ENCODE data around the gene PAX5.

PAX5 gene

GRCh38 chr9:36924071-36924470 lies 110.0 kb downstream of the PAX5 start:
- no peaks in the 10 kb centered on the region for H4K20me1 ChIP-seq (ENCODE audit: insufficient read depth, low read length)
- no peak overlapping the region for H3K4me2 ChIP-seq (ENCODE audit: insufficient read depth, low read length)
- no peak overlapping the region for H3K4me3 ChIP-seq (ENCODE audit: low read depth in 1 of 2, low read length in 2 of 2)
- H2AFZ ChIP-seq (ENCODE audit: low read depth, low read length), result no peak overlapping the region
- ATAC-seq (ENCODE audit: insufficient read depth, low read depth), result no peak
- no peaks in the 10 kb centered on the region for H3K36me3 ChIP-seq (ENCODE audit: insufficient read depth, low read length)
- H3K27ac ChIP-seq (ENCODE audit: low read length), result no peak overlapping the region
- no peaks in the 10 kb centered on the region for H3K4me1 ChIP-seq (ENCODE audit: insufficient read depth, low read length)
- H3K27me3 ChIP-seq (ENCODE audit: insufficient read depth, low read length, poor library complexity), result no peaks in the 10 kb centered on the region
- no peak for TF ChIP-seq EZH2 (IDR thresholded peaks at IDR 0.05; ENCODE audit: borderline replicate concordance, low read depth, low read length, severe bottlenecking)
- TF ChIP-seq, protein P1, sequence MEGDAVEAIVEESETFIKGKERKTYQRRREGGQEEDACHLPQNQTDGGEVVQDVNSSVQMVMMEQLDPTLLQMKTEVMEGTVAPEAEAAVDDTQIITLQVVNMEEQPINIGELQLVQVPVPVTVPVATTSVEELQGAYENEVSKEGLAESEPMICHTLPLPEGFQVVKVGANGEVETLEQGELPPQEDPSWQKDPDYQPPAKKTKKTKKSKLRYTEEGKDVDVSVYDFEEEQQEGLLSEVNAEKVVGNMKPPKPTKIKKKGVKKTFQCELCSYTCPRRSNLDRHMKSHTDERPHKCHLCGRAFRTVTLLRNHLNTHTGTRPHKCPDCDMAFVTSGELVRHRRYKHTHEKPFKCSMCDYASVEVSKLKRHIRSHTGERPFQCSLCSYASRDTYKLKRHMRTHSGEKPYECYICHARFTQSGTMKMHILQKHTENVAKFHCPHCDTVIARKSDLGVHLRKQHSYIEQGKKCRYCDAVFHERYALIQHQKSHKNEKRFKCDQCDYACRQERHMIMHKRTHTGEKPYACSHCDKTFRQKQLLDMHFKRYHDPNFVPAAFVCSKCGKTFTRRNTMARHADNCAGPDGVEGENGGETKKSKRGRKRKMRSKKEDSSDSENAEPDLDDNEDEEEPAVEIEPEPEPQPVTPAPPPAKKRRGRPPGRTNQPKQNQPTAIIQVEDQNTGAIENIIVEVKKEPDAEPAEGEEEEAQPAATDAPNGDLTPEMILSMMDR (IDR thresholded peaks at IDR 0.05; ENCODE audit: borderline replicate concordance, extremely low read depth, low read length, poor library complexity, severe bottlenecking), result no peak
- DNase-seq, result no peak
- no peak overlapping the region for H3K9ac ChIP-seq (ENCODE audit: low read depth, low read length)
- no peaks in the 10 kb centered on the region for H3K79me2 ChIP-seq (ENCODE audit: insufficient read depth, low read length)
- H3K9me3 ChIP-seq (ENCODE audit: insufficient read depth, low read length, severe bottlenecking), result no peaks in the 10 kb centered on the region

- no peak overlapping the region for H3K4me2 ChIP-seq (ENCODE audit: insufficient read depth, low read length)
Observed at GRCh38 chr9:36923025-36923625, 110.9 kb downstream of the PAX5 start.

DNA sequence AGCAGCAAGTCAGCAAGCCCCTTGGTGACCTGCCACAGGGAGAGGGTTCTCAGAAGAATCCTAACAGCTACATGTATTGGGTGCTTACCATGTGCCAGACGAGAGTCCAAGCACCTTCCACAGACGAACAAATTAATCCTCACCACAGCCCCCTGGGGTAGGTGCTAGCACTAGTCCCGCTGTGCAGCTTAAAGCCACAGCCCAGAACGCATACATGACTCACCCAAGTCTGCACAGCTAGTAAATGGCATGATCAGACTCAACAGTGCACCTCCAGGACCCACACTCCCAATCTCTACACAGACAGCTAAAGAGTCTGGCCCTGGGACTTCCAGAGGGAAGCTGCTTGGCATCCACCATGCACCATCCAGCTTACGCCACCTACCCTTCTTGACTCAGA lies 111.5 kb downstream of the PAX5 start:
- no peak overlapping the region for H3K9ac ChIP-seq (ENCODE audit: low read depth, low read length)
- H3K79me2 ChIP-seq (ENCODE audit: insufficient read depth, low read length), result no peaks in the 10 kb centered on the region
- ATAC-seq (ENCODE audit: insufficient read depth, low read depth) (no peak), DNase-seq (no peak)
- no peak for TF ChIP-seq EZH2 (IDR thresholded peaks at IDR 0.05; ENCODE audit: borderline replicate concordance, low read depth, low read length, severe bottlenecking)
- TF ChIP-seq, protein P1 (IDR thresholded peaks at IDR 0.05; ENCODE audit: borderline replicate concordance, extremely low read depth, low read length, poor library complexity, severe bottlenecking), result no peak
- H3K4me3 ChIP-seq (ENCODE audit: low read depth in 1 of 2, low read length in 2 of 2), result no peak overlapping the region
- no peaks in the 10 kb centered on the region for H4K20me1 ChIP-seq (ENCODE audit: insufficient read depth, low read length)
- H3K27me3 ChIP-seq (ENCODE audit: insufficient read depth, low read length, poor library complexity), result no peaks in the 10 kb centered on the region
- H3K36me3 ChIP-seq (ENCODE audit: insufficient read depth, low read length), result no peaks in the 10 kb centered on the region
- H3K27ac ChIP-seq (ENCODE audit: low read length), result no peak overlapping the region
- no peak overlapping the region for H3K4me2 ChIP-seq (ENCODE audit: insufficient read depth, low read length)
- no peaks in the 10 kb centered on the region for H3K9me3 ChIP-seq (ENCODE audit: insufficient read depth, low read length, severe bottlenecking)
- no peak overlapping the region for H2AFZ ChIP-seq (ENCODE audit: low read depth, low read length)
- H3K4me1 ChIP-seq (ENCODE audit: insufficient read depth, low read length), result no peaks in the 10 kb centered on the region

More at GRCh38 chr9:36923025-36923625, 110.9 kb downstream of the PAX5 start:
- no peak overlapping the region for H3K4me3 ChIP-seq (ENCODE audit: low read depth in 1 of 2, low read length in 2 of 2)
- no peaks in the 10 kb centered on the region for H4K20me1 ChIP-seq (ENCODE audit: insufficient read depth, low read length)
- ATAC-seq (ENCODE audit: insufficient read depth, low read depth), result no peak
- H3K27me3 ChIP-seq (ENCODE audit: insufficient read depth, low read length, poor library complexity), result no peaks in the 10 kb centered on the region
- no peaks in the 10 kb centered on the region for H3K4me1 ChIP-seq (ENCODE audit: insufficient read depth, low read length)
- H2AFZ ChIP-seq (ENCODE audit: low read depth, low read length), result no peak overlapping the region
- DNase-seq, result no peak
- H3K27ac ChIP-seq (ENCODE audit: low read length), result no peak overlapping the region
- no peaks in the 10 kb centered on the region for H3K9me3 ChIP-seq (ENCODE audit: insufficient read depth, low read length, severe bottlenecking)
- no peak for TF ChIP-seq EZH2 (IDR thresholded peaks at IDR 0.05; ENCODE audit: borderline replicate concordance, low read depth, low read length, severe bottlenecking)
- TF ChIP-seq, protein P1 (IDR thresholded peaks at IDR 0.05; ENCODE audit: borderline replicate concordance, extremely low read depth, low read length, poor library complexity, severe bottlenecking), result no peak
- H3K79me2 ChIP-seq (ENCODE audit: insufficient read depth, low read length), result no peaks in the 10 kb centered on the region
- no peak overlapping the region for H3K9ac ChIP-seq (ENCODE audit: low read depth, low read length)
- no peaks in the 10 kb centered on the region for H3K36me3 ChIP-seq (ENCODE audit: insufficient read depth, low read length)
